Measurements from ENCODE around the gene ZMYND19.

- TF ChIP-seq POLR2A (IDR thresholded peaks at IDR 0.05): no peak
- TF ChIP-seq, protein P1, sequence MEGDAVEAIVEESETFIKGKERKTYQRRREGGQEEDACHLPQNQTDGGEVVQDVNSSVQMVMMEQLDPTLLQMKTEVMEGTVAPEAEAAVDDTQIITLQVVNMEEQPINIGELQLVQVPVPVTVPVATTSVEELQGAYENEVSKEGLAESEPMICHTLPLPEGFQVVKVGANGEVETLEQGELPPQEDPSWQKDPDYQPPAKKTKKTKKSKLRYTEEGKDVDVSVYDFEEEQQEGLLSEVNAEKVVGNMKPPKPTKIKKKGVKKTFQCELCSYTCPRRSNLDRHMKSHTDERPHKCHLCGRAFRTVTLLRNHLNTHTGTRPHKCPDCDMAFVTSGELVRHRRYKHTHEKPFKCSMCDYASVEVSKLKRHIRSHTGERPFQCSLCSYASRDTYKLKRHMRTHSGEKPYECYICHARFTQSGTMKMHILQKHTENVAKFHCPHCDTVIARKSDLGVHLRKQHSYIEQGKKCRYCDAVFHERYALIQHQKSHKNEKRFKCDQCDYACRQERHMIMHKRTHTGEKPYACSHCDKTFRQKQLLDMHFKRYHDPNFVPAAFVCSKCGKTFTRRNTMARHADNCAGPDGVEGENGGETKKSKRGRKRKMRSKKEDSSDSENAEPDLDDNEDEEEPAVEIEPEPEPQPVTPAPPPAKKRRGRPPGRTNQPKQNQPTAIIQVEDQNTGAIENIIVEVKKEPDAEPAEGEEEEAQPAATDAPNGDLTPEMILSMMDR (IDR thresholded peaks at IDR 0.05): no peak
Measured at GRCh38 chr9:137620581-137620980, 30.3 kb upstream of the ZMYND19 start.
